HG02840 (cell line): ENCODE measurements around the gene KRT27.

Experiments
- ATAC-seq: cut with Tn5 transposase; IDR thresholded peaks from one replicate; pipeline ENCODE4 v1.9.1; 2021; ENCODE audit warnings: mild to moderate bottlenecking, moderate library complexity, moderate number of reproducible peaks; ENCODE audit not compliant: unreplicated experiment, low FRiP score

Gene KRT27

DNA sequence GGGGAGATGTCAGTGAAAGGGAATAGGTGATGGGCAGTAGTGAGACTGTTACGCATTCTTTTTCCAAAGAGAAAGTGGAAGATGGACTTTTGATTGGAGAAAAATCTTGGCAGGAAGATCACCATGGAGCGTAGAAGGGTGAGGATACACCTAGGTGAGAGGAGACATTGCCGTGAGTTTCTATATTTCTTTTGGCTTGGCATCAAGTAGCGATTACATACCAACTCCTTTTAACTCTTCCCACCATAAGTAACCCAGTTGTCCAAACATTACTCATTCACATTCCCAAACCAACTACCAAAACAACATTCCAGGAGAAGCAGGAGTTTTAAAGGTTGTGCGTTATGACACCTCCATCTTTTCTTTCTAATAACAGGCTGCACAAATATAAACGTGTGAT, 28.1 kb upstream of the KRT27 start:
- ATAC-seq, result no peak

- no peak for ATAC-seq
Measured at GRCh38 chr17:40809721-40810421, 27.5 kb upstream of the KRT27 start.

DNA sequence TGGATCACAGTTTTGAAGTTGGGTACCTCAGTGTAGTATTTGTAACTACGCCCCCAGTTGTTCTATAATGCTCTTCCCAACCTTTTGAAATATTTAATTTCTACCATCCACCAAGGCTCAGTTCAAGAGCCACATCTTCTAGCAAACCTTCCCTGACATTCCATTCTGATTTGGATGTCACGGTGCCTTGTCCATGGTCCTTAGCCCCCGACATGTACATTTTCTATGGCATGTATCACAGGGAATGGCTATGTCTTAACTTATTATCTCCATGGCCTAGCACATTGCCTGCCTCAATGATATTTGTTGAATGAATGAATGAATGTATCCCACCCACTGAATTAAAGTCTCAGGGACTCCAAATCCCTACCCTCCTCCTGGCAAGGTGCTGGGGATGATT, 23.8 kb upstream of the KRT27 start:
- ATAC-seq, result no peak

GRCh38 chr17:40803617-40804082, 21.3 kb upstream of the KRT27 start:
- ATAC-seq, result no peak

- ATAC-seq, result no peak
Measured at GRCh38 chr17:40801157-40801556, 18.8 kb upstream of the KRT27 start.

GRCh38 chr17:40800381-40800780, 18.0 kb upstream of the KRT27 start:
- no peak for ATAC-seq

DNA sequence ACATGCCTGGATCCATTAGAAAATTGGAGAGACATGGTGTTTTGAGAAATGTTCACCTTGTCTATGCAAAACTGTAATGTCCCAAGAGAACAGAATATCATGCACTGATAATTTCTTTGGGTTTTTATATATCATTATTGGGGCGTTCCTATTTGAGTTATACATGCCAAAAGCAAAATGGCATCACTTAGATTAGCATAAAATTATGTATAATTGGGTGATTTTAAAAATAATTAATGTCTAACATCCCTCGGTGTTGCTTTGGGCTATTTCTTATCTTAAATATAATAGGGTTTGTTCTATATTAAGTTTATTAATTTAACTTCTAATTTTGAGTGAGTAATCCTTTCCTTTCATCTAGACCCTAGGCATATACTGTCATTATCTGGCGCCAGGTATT, 17.5 kb upstream of the KRT27 start, which contains the start of gene KRT28:
KRT28 (minus strand) TSS at position 101 of the 400 bp plus-strand sequence; CDS start at position 35, 66 bp downstream.
- ATAC-seq, result no peak

GRCh38 chr17:40796846-40797245, 14.5 kb upstream of the KRT27 start:
- ATAC-seq, result no peak

GRCh38 chr17:40795019-40795667, 12.8 kb upstream of the KRT27 start:
- no peak for ATAC-seq

- ATAC-seq, result no peak
Measured at GRCh38 chr17:40794466-40794865, 12.1 kb upstream of the KRT27 start.

- no peak for ATAC-seq
Measured at GRCh38 chr17:40793832-40794231, 11.5 kb upstream of the KRT27 start.

GRCh38 chr17:40791787-40792436, 9.6 kb upstream of the KRT27 start:
- ATAC-seq, result no peak

DNA sequence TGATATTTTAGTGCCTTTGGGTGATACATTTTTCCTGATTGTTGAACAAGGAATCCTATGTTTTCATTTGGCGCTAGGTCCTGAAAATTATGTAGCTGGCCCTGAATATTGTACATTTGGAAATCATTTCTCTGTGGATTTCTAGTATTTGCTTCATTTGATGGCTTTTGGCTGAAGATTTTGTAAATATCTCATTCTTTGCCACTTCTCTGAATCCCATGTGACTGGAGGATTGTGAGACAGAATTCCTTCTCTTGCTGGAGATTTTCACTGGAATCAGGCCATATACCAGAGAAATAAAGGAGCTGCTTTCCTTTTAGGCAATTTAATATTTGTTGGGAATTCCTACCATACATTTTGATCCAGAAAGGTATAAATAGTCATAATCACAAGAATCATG, 8.8 kb upstream of the KRT27 start:
- no peak for ATAC-seq

DNA sequence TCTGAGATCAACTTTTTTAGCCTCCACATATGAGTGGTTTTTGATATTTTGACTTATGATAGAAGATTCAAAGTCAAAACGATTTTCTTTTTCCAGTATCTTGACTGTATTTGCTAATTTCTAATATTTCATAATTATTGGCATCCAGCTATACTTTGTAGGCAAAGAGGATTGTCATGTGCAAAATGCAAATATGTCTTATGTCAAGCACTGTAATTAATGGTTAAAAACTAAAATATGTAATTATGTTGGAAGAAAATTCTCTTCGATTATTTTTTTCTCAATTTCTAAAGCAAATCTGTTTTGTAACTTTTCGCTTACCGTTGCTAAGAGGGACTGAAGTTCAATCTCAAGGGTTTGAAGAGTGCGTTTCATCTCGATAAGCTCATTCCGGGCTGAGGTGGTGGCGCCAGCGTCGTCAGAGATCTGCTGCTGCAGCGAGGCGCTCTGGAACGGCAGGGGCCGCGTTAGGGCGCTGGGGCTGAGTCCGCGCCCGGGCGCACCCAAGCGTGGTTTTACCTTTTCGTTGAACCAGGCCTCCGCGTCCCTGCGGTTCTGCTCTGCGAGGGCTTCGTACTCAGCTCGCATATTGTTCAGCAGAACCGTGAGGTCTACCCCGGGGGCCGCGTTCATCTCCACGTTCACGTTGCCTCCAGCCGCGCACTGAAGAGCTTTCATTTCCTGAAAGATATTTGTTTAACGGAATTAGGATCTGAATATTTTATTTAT, 3.0 kb downstream of the KRT27 start:
- ATAC-seq, result no peak

DNA sequence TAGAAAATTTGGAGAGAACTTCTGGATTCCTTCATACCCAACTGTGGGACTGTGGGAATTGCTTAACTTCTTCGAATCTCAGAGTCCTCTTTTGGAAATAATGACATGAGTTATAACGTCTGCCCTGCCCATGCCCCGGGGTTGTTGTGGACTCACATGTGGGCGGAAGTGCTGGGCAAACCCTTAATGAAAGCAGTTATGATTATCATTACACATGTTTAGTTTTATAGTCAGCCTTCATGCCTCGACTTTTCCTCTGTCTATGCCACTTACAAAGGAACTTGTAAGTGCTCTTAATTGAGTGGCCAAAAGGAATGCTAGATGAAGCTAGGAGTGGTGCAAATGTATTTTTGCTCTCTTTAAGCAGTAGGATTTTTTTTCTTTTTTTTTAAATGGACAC, 3.9 kb downstream of the KRT27 start:
- no peak for ATAC-seq

DNA sequence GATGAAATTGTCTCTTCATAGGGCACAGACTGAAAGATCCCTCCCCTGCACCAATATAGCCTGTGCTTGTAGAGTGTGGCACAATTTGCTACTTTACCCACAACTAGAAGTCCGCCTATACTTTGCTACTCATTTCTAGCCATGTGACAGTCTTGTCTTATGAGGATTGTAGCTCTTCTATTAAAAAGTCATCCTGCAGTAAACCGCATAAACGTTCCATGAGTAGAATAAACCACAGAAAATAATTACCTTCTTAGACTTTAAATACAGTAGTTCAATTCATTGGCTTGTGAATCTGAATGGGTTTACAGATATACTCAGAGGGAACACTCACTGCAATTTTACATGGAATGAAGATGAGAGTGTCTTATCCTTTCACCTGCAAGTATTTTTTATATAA, 4.4 kb downstream of the KRT27 start:
- no peak for ATAC-seq

- no peak for ATAC-seq
Measured at GRCh38 chr17:40777459-40777858, 4.9 kb downstream of the KRT27 start.

DNA sequence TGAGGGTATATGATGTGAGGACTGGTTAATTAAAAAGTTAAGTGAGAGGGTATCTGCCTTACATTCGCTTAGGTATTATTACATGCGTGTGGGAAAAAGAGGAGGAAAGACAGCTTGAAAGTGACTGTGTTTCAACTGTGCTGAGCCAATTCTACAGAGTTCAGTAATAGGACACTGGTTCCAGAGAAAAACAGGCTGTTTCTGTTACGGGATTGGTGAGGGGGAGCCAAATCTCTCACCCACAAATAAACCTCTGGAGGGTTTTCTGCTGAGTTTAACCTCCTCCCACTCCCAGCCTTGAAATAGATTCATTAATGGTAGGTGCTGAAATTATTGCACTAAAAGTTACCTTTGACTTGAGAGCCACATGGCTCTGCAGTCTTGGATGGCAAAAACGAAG, 6.4 kb downstream of the KRT27 start:
- ATAC-seq, result no peak

- no peak for ATAC-seq
Measured at GRCh38 chr17:40772101-40772500, 10.2 kb downstream of the KRT27 start, which contains the start of gene KRT26. Gene KRT26 (minus strand): TSS chr17:40772201. CDS start chr17:40772113, 88 bp downstream.

DNA sequence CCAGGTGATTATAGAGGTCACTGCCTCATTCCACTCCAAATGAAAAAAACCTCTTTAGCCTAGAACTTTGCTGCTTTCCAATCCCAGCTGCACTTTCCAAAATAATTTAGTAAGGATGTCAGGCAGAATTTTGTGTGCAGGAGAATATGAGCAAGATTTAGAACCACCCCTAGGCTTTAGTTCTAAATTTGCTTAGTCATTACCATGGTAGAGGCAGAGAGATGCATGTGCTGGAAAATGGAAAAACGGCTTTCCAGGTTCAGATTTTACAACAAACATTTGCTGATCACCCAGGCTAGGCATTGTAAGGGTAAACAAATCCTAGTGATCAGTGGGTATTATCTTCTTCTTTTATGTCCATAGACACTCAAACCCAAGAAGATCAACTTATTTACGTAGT, 16.7 kb downstream of the KRT27 start:
- ATAC-seq, result no peak

DNA sequence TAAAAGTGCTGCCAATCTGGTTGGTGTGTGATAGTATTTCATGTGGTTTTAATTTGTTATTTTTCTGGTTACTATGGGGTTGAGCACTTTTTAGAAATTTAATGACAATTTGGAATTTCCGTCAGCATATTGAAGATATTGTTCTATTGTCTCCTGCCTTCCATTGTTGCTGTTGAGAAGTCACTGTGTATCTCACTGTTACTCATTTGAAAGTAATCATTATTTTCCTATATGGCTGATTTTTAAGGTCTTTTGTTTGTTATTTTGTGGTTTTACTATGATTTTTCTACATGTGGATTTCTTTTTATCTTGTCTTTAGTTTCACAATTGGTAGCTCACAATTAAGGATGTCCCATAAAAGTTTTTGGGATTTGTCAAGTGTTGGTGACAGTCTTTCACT, 18.6 kb downstream of the KRT27 start:
- ATAC-seq, result no peak
